HEK293T (cell line): ENCODE measurements around the gene CD48.

Source experiments
- CTCF ChIA-PET: fragments of 350-600 bp; formaldehyde crosslinking; extraction: SDS; loops from one replicate; lab custom pipeline; 2021; ENCODE audit warnings: antibody characterized with exemption, inconsistent platforms; lab: Yijun Ruan, JAX
- POLR2A ChIA-PET: fragments of 350-600 bp; formaldehyde crosslinking; extraction: SDS; loops from one replicate; lab custom pipeline; 2020; ENCODE audit warnings: antibody characterized with exemption, inconsistent platforms; lab: Yijun Ruan, JAX
- DNase-seq: peaks from one replicate; pipeline ENCODE4 v3.0.0; 2012; ENCODE audit warnings: mixed read lengths; ENCODE audit errors: extremely low spot score
- ARNT ChIP-seq: fragments of 450-650 bp; IDR thresholded peaks from 2 replicates; pipeline ENCODE4 v1.6.1; 2017; ENCODE audit warnings: mild to moderate bottlenecking
- BHLHE40 ChIP-seq: fragments of 450-650 bp; IDR thresholded peaks from 2 replicates; pipeline ENCODE4 v1.6.1; 2016; ENCODE audit warnings: mild to moderate bottlenecking, moderate library complexity, borderline replicate concordance
- CTBP1 ChIP-seq: fragments of 450-650 bp; IDR thresholded peaks from 2 replicates; pipeline ENCODE4 v1.6.1; 2016; ENCODE audit warnings: borderline replicate concordance
- ELF4 ChIP-seq: fragments of 450-650 bp; IDR thresholded peaks from 2 replicates; pipeline ENCODE4 v1.6.1; 2017; ENCODE audit warnings: antibody characterized with exemption
- FOXA1 ChIP-seq: fragments of 450-650 bp; IDR thresholded peaks from 2 replicates; pipeline ENCODE4 v1.6.1; 2016; ENCODE audit warnings: mild to moderate bottlenecking
- FOXK2 ChIP-seq: fragments of 450-650 bp; IDR thresholded peaks from 2 replicates; pipeline ENCODE4 v1.6.1; 2016; ENCODE audit warnings: mild to moderate bottlenecking
- FOXM1 ChIP-seq: fragments of 450-650 bp; IDR thresholded peaks from 2 replicates; pipeline ENCODE4 v1.6.1; 2017; ENCODE audit warnings: mild to moderate bottlenecking, borderline replicate concordance
- HDGF ChIP-seq: fragments of 450-650 bp; IDR thresholded peaks from 2 replicates; pipeline ENCODE4 v1.6.1; 2017; ENCODE audit warnings: antibody characterized with exemption, borderline replicate concordance
- L3MBTL2 ChIP-seq: fragments of 450-650 bp; conservative IDR thresholded peaks from 2 replicates; pipeline ENCODE4 v1.6.1; 2016; ENCODE audit warnings: mild to moderate bottlenecking
- LEF1 ChIP-seq: fragments of 450-650 bp; IDR thresholded peaks from 2 replicates; pipeline ENCODE4 v1.6.1; 2017; ENCODE audit warnings: mild to moderate bottlenecking, borderline replicate concordance
- NFRKB ChIP-seq: fragments of 450-650 bp; IDR thresholded peaks from 2 replicates; pipeline ENCODE4 v1.6.1; 2016; ENCODE audit warnings: mild to moderate bottlenecking, moderate library complexity
- SP1 ChIP-seq: fragments of 450-650 bp; IDR thresholded peaks from 2 replicates; pipeline ENCODE4 v1.6.1; 2017
- SUZ12 ChIP-seq: fragments of 450-650 bp; IDR thresholded peaks from 2 replicates; pipeline ENCODE4 v1.6.1; 2016; ENCODE audit warnings: mild to moderate bottlenecking
- TARDBP ChIP-seq: fragments of 450-650 bp; IDR thresholded peaks from 2 replicates; pipeline ENCODE4 v1.6.1; 2016
- ZNF384 ChIP-seq: fragments of 450-650 bp; IDR thresholded peaks from 2 replicates; pipeline ENCODE4 v1.6.1; 2016
- TF ChIP-seq, protein P1 (sequence below): fragments of 450-650 bp; IDR thresholded peaks from 2 replicates; pipeline ENCODE4 v1.6.1; 2016

CD48 gene

DNA sequence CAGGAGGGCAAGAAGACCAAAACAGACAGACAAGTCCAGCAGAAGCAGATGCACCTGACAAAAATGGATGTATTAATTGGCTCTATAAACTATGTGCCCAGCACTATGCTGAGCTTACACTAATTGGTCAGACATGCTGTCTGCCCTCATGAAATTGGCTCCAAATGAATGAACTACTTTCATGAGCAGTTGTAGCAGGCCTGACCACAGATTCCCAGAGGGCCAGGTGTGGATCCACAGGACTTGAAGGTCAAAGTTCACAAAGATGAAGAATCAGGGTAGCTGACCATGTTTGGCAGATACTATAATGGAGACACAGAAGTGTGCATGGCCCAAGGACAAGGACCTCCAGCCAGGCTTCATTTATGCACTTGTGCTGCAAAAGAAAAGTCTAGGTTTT lies 42.0 kb upstream of the CD48 start:
- TF ChIP-seq SP1 = no peak
- no peak for TF ChIP-seq CTBP1
- TF ChIP-seq ARNT = no peak
- no peak for TF ChIP-seq FOXA1
- no peak for TF ChIP-seq TARDBP
- no peak for TF ChIP-seq LEF1
- no peak for TF ChIP-seq L3MBTL2
- TF ChIP-seq ZNF384 = no peak
- no peak for TF ChIP-seq HDGF
- no peak for TF ChIP-seq BHLHE40
- TF ChIP-seq ELF4 = no peak
- no peak for TF ChIP-seq NFRKB
- ChIA-PET CTCF (no interaction called here), POLR2A (no interaction called here)
- no peak for DNase-seq

DNA sequence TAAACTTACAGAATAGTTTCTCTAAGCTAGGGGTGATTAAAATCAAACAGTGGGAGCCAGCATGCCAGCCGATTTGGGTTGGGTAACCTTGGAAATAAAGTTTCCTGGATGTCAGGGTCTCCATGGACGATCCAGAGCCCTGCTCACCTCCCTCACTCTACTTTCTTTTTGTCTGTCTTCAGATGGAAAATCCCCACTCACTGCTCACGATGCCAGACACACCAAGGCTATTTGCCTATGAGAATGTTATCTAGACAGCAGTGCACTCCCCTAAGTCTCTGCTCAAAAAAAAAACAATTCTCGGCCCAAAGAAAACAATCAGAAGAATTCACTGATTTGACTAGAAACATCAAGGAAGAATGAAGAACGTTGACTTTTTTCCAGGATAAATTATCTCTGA lies 41.3 kb upstream of the CD48 start:
- no peak for DNase-seq
- ChIA-PET CTCF (no interaction called here), POLR2A (no interaction called here)
- no peak for TF ChIP-seq LEF1
- no peak for TF ChIP-seq FOXK2
- no peak for TF ChIP-seq L3MBTL2
- no peak for TF ChIP-seq BHLHE40
- TF ChIP-seq ELF4 = no peak
- TF ChIP-seq FOXM1 = no peak
- TF ChIP-seq CTBP1 = no peak
- TF ChIP-seq SP1 = no peak

DNA sequence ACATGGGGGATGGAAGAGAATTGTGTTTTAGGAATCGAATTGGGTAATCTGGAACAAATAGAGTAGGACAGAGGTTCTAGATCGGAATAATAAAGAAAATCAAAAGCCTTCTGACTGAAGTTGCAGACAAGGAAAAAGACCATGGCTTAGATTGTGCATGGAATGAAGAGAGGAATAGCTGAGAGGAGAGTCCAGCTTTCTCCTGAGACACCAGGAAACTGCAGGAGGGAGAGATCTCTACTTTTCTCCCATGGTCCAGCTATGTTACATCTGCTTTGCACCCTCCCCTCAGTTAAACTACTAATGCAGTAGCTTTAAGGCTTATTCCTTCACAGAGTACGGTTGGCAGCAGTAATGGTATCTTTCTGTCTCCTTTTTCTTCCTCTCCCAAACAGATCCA lies 40.8 kb upstream of the CD48 start:
- ChIA-PET CTCF (no interaction called here), POLR2A (no interaction called here)
- no peak for TF ChIP-seq ELF4
- TF ChIP-seq NFRKB = no peak
- TF ChIP-seq ARNT = no peak
- no peak for TF ChIP-seq FOXK2
- TF ChIP-seq LEF1 = no peak
- no peak for TF ChIP-seq HDGF
- TF ChIP-seq CTBP1 = no peak
- TF ChIP-seq ZNF384 = no peak
- no peak for TF ChIP-seq SUZ12
- TF ChIP-seq FOXM1 = no peak
- TF ChIP-seq BHLHE40 = no peak
- TF ChIP-seq FOXA1 = no peak
- TF ChIP-seq TARDBP = no peak
- no peak for TF ChIP-seq SP1
- TF ChIP-seq L3MBTL2 = no peak
- TF ChIP-seq, protein P1, sequence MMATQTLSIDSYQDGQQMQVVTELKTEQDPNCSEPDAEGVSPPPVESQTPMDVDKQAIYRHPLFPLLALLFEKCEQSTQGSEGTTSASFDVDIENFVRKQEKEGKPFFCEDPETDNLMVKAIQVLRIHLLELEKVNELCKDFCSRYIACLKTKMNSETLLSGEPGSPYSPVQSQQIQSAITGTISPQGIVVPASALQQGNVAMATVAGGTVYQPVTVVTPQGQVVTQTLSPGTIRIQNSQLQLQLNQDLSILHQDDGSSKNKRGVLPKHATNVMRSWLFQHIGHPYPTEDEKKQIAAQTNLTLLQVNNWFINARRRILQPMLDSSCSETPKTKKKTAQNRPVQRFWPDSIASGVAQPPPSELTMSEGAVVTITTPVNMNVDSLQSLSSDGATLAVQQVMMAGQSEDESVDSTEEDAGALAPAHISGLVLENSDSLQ = no peak
- DNase-seq = no peak

DNA sequence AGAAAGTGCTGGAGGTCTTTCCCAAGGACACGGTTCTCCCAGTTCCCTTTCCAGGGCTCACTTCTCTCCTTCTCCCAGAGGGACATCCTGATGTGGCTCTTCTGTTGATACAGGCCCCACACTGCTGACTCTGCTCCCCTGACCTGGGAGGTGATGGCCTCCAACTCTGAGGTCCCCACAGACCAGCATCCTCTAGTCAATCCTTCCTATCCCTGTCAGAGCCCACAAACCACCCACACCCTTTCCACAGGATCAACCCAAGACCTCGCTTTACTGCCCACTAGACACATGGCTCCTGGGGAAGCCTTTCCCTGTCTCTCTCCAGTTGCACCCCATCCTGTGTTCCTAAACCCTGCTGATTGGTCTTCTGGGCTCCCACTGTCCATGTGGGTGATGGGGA lies 39.0 kb upstream of the CD48 start:
- TF ChIP-seq SUZ12 = no peak
- TF ChIP-seq BHLHE40 = no peak
- TF ChIP-seq, protein P1 = no peak
- no peak for TF ChIP-seq HDGF
- TF ChIP-seq LEF1 = no peak
- no peak for TF ChIP-seq L3MBTL2
- no peak for TF ChIP-seq ELF4
- no peak for TF ChIP-seq NFRKB
- no peak for TF ChIP-seq FOXA1
- no peak for TF ChIP-seq ARNT
- no peak for TF ChIP-seq SP1
- TF ChIP-seq FOXK2 = no peak
- no peak for TF ChIP-seq FOXM1
- TF ChIP-seq TARDBP = no peak
- no peak for TF ChIP-seq CTBP1
- TF ChIP-seq ZNF384 = no peak
- CTCF ChIA-PET = no interaction called here
- POLR2A ChIA-PET = no interaction called here

DNA sequence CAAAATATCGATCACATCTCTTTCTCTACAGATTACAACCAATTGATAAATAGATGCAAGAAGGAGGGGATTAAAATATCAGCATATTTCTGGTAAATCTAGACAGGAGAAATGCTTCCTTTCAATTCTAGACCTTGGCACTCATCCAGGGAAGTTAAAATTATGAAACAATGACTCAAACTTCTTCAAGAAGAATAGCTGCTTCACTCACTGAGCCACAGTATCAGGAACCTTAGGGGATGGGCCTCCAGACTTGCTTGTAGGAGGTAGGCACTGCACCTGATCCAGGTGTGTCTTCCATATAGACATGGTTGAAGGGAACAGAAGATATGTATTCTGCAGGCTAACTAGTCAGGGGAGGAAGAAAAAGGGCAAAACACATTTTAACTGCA lies 37.3 kb upstream of the CD48 start:
- CTCF ChIA-PET = interaction anchor here (0.6 to 1.1 kb wide), 3 partner anchors 46 to 1279 kb away, joined by 3 to 12 read pairs (median 4); no protein-coding TSS in a partner anchor

More for the DNA sequence above, 39.0 kb upstream of the CD48 start:
- no peak for DNase-seq

DNA sequence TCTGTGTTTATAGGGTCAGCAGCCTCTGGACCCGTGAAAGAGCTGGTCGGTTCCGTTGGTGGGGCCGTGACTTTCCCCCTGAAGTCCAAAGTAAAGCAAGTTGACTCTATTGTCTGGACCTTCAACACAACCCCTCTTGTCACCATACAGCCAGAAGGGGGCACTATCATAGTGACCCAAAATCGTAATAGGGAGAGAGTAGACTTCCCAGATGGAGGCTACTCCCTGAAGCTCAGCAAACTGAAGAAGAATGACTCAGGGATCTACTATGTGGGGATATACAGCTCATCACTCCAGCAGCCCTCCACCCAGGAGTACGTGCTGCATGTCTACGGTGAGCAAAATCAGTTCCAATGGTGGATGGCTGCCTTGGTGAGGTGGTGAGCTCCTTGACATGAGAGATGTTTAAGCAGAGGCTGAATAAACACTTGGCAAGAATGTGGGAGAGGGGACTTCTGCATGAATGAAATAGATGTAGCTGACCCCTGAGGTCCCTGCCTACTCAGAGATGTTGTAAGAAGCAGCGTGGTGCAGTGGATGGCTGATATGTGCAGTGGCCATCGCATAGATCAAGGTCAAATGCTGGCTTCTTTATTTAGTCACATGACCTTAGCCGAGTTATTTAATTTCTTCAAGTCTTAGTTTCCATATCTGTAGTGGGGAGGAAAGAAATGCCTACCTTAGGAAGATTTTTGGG lies 36.7 kb upstream of the CD48 start:
- TF ChIP-seq CTBP1 (no peak), FOXK2 (no peak), ELF4 (no peak)
- no peak for DNase-seq
- ChIA-PET CTCF (interaction anchor here (0.6 to 1.1 kb wide), 3 partner anchors 46 to 1279 kb away, joined by 3 to 12 read pairs (median 4); no protein-coding TSS in a partner anchor), POLR2A (no interaction called here)

More for the DNA sequence above, 37.3 kb upstream of the CD48 start:
- DNase-seq = no peak
- POLR2A ChIA-PET = no interaction called here
- TF ChIP-seq HDGF = no peak
- no peak for TF ChIP-seq TARDBP

DNA sequence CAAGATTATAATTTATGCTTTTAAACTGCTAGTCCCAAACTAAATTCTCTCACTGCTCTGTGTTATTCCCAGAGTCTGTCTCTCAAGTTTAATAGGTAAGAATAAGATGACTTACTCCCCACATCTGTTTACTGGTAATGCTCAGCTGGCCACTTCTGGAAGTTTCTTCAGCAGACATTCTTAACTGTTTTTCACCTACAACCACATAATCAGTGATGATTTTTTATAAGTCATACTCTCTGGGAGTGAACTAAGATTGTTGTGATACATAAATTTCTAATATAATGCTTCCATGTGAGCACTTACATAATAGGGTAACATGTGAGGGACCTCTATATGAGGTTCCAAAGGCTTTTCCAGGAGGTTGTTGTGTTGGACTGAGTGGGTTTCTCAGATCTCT lies 36.1 kb upstream of the CD48 start:
- POLR2A ChIA-PET = no interaction called here
- CTCF ChIA-PET = interaction anchor here (1.1 kb wide), 1 partner anchor 47 kb away, joined by 4 read pairs; no protein-coding TSS in a partner anchor
- no peak for TF ChIP-seq L3MBTL2
- TF ChIP-seq ARNT = no peak
- no peak for TF ChIP-seq ZNF384
- TF ChIP-seq SUZ12 = no peak
- TF ChIP-seq HDGF = no peak
- TF ChIP-seq ELF4 = no peak
- no peak for TF ChIP-seq LEF1
- TF ChIP-seq, protein P1 = no peak
- no peak for TF ChIP-seq FOXM1
- DNase-seq = no peak
